Mammary epithelial cell (primary cell): ENCODE results near the gene METAP1D.

Experiments
- CTCF ChIP-seq, 2 donors: IDR thresholded peaks in 1 of 2; conservative IDR thresholded peaks in 1 of 2; 2 replicates each; pipeline ENCODE4 v1.5.1; 2011 to 2012; ENCODE audit warnings: inconsistent platforms in 2 of 2, low read length in 2 of 2, mild to moderate bottlenecking in 2 of 2, control low read depth in 1 of 2, low read depth in 1 of 2; ENCODE audit not compliant: insufficient read depth in 1 of 2; ENCODE audit errors: extremely low read depth in 1 of 2
- EZH2 ChIP-seq: IDR thresholded peaks from 2 replicates; pipeline ENCODE4 v1.6.1; 2012; ENCODE audit warnings: low read length, inconsistent platforms, borderline replicate concordance

DNA sequence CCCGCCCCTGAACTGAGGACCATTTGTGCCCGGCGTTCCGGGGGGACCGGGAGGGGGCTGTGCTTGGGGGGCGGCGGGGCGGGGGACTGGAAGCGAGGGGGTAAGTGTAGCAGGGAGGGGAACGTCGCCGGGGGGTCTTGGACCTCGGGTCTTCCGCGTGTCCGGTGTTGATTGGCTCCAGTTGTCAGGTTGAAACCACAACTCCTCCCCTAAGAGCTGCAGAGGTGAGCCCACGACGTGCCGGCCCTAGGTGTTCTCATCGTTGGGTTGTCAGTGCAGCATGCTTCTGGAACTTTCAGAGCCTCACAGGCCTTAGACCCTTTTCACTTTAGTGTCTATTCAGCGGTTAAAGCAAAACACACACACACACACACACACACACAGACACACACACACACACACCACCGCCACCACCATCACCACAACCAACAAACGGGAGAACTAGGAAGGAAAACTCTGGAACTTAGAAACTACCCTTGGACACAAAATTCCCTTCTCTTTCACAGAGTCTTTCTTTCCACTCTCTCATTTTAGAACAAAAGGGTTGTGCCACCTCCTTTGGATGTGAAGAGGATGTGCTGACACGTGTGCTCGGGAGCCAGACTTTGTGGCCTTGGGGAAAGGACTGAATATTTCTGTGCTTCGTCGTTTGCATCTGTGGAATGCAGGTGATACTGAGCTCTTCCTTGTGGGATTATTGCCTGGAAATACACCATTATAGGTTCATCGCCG is 109.7 kb downstream of the METAP1D start:
- no peak for TF ChIP-seq CTCF (conservative IDR thresholded peaks at IDR 0.05 in 1 of 2, IDR thresholded peaks at IDR 0.05 in 1 of 2; ENCODE audit: extremely low read depth in 1 of 2, insufficient read depth in 1 of 2, low read depth in 1 of 2, low read length in 2 of 2)
- TF ChIP-seq EZH2: no peak
